Sigmoid colon (tissue), 4 donors: ENCODE measurements around the gene CLEC16A.

ENCODE experiments used
- EP300 ChIP-seq, 4 donors: sonication (generic); formaldehyde crosslinking; IDR thresholded peaks; one replicate each; pipeline ENCODE4 v1.6.1; 2017; ENCODE audit warnings: antibody characterized with exemption in 4 of 4
- POLR2AphosphoS5 ChIP-seq, 4 donors: sonication (generic); formaldehyde crosslinking; IDR thresholded peaks; one replicate each; pipeline ENCODE4 v1.6.1; 2017; ENCODE audit warnings: antibody characterized with exemption in 4 of 4
- TF ChIP-seq, protein P1 (sequence below), 4 experiments: fragments of 450-650 bp in 3 of 4; fragments of 200-600 bp in 1 of 4; IDR thresholded peaks; one replicate each; pipeline ENCODE4 v1.5.1; 2016 to 2019; ENCODE audit warnings: antibody characterized with exemption in 4 of 4, mild to moderate bottlenecking in 3 of 4, moderate library complexity in 2 of 4

DNA sequence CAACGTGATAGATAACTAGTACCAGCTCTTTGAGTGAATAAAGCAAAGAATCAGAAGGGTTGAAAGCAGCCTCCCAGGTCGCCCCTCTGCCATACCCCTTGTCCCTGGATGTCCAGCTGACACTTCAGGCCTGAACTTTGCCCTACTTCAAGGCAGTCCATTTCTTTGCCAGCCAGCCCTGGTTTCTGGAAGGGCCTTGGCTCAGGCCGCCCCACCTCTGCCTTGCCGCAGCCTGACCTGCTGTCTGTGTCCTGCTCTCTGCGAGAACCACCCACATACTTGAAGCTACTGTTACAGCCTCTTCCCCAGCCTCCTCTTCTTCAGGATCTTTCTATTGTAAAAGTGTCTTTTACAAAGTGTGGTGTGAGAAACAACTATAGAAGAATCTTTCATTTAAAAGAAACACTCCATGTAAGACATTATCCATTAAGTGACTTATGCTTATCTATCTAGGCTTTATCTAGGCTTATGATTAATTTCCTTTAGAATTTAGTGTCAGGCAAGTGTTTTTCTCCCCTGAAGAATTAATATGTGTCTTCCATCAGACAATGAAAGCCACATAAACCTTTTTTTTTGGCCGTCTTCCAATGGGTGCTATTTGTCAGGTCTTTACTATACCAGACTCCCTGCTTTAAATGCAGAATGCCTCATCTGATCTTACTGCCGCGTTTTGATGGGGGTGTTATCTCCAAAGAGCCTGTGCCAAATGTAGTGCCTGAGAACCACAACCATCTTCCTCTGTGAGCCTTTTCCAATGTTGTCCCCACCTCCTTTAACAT lies 177.7 kb downstream of the CLEC16A start:
- TF ChIP-seq, protein P1, sequence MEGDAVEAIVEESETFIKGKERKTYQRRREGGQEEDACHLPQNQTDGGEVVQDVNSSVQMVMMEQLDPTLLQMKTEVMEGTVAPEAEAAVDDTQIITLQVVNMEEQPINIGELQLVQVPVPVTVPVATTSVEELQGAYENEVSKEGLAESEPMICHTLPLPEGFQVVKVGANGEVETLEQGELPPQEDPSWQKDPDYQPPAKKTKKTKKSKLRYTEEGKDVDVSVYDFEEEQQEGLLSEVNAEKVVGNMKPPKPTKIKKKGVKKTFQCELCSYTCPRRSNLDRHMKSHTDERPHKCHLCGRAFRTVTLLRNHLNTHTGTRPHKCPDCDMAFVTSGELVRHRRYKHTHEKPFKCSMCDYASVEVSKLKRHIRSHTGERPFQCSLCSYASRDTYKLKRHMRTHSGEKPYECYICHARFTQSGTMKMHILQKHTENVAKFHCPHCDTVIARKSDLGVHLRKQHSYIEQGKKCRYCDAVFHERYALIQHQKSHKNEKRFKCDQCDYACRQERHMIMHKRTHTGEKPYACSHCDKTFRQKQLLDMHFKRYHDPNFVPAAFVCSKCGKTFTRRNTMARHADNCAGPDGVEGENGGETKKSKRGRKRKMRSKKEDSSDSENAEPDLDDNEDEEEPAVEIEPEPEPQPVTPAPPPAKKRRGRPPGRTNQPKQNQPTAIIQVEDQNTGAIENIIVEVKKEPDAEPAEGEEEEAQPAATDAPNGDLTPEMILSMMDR (IDR thresholded peaks at IDR 0.05), result no peak
- TF ChIP-seq POLR2AphosphoS5 (IDR thresholded peaks at IDR 0.05), result no peak
- no peak for TF ChIP-seq EP300 (IDR thresholded peaks at IDR 0.05)
